Adrenal gland (tissue), 5 donors: ENCODE data around the gene TRIO.

Experiments used
- CTCF ChIP-seq, 6 experiments: fragments of 450-650 bp in 4 of 6; fragments of 200-600 bp in 2 of 6; sonication (generic) in 1 of 6; IDR thresholded peaks; 1 replicate in 5 of 6; 2 replicates in 1 of 6; pipeline versions ENCODE4 v1.5.1 to v1.8.0; 2016 to 2021; ENCODE audit warnings: antibody characterized with exemption in 6 of 6, mild to moderate bottlenecking in 2 of 6, moderate library complexity in 1 of 6
- POLR2A ChIP-seq, 2 donors: fragments of 450-650 bp; IDR thresholded peaks; one replicate each; pipeline ENCODE4 v1.6.1; 2017; ENCODE audit warnings: antibody characterized with exemption in 2 of 2, mild to moderate bottlenecking in 2 of 2, moderate library complexity in 1 of 2
- donor health status: DM: no; HTN: no; CAD: no.

- no peak for TF ChIP-seq CTCF (IDR thresholded peaks at IDR 0.05)
- TF ChIP-seq POLR2A (IDR thresholded peaks at IDR 0.05), result no peak
These were observed 301.0 kb downstream of the TRIO start for GRCh38 chr5:14444161-14444560.
